GM19043 (cell line): ENCODE measurements around the gene SEZ6.

Experiments used
- ATAC-seq: cut with Tn5 transposase; IDR thresholded peaks from one replicate; pipeline ENCODE4 v1.9.1; 2021; ENCODE audit warnings: low read depth; ENCODE audit not compliant: unreplicated experiment

Gene SEZ6, protein sequence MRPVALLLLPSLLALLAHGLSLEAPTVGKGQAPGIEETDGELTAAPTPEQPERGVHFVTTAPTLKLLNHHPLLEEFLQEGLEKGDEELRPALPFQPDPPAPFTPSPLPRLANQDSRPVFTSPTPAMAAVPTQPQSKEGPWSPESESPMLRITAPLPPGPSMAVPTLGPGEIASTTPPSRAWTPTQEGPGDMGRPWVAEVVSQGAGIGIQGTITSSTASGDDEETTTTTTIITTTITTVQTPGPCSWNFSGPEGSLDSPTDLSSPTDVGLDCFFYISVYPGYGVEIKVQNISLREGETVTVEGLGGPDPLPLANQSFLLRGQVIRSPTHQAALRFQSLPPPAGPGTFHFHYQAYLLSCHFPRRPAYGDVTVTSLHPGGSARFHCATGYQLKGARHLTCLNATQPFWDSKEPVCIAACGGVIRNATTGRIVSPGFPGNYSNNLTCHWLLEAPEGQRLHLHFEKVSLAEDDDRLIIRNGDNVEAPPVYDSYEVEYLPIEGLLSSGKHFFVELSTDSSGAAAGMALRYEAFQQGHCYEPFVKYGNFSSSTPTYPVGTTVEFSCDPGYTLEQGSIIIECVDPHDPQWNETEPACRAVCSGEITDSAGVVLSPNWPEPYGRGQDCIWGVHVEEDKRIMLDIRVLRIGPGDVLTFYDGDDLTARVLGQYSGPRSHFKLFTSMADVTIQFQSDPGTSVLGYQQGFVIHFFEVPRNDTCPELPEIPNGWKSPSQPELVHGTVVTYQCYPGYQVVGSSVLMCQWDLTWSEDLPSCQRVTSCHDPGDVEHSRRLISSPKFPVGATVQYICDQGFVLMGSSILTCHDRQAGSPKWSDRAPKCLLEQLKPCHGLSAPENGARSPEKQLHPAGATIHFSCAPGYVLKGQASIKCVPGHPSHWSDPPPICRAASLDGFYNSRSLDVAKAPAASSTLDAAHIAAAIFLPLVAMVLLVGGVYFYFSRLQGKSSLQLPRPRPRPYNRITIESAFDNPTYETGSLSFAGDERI

DNA sequence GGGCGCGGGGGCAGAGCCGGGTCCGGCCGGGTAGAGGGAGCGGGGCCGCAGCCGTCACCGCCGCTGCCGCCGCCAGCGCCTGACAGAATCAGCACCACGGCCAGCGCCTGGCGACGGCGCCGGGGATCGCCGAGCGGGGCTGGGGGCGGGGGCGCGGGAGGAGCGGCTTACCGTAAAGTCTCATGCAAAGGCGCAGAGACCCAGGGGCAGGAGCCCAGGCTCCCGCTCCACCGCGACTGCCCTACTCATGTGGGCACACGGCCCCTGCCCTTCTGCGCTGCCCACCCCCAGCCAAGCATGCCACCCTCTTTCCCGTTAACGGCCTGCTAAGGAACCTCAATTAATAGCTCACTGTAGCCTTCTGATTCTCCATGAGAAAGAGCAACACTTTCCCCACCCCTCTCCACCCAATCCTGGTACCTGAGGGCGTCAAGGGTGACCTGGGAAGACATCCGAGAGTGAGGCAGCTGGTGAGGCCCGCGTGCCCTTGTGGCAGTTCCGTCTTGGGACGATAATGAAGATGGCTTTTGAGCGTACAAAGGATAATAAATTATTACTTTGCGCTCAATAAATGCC is at the start of gene SEZ6:
Gene SEZ6 (minus strand): TSS at position 98 of the 576 bp plus-strand sequence. CDS start 164 bp downstream, outside the sequence.
- ATAC-seq = no peak

DNA sequence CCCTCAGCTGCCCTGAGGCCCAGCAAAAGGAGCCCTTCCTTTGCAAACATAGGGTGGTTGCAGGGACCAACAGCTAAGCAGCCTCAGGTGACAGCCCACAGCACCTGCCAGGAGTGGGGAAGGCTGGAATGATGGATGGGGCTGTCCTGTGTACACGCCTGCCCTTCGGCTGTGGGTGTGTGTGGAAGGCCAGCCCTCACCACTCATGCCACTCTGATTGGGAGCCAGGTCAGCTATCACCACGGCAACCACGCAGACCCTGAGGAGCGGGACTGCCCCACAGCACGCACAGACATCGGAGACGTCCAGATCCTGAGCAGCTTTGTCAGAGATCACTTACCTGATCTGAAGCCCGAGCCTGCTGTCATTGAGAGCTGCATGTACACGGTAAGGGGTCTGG is 49.0 kb upstream of the SEZ6 start:
- ATAC-seq = no peak

DNA sequence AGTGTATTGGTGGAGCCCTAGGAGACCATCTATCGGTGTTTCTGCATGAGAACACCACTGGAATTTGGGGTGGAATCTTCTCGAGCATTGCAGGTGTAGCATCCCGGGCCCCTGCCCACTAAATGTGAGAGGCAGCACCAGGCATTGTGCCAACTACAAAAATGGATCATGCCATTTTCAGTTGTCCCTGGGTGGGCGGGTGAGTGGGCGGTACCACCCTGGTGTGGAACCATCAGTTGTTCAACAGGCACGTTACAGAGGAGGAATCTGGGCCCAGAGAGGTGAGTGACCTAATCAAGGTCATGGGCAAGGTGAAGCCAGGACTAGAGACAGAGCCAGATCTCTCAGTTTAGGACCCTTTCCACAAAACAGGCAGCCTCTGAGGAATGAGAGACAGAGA is 45.9 kb upstream of the SEZ6 start:
- ATAC-seq = no peak

DNA sequence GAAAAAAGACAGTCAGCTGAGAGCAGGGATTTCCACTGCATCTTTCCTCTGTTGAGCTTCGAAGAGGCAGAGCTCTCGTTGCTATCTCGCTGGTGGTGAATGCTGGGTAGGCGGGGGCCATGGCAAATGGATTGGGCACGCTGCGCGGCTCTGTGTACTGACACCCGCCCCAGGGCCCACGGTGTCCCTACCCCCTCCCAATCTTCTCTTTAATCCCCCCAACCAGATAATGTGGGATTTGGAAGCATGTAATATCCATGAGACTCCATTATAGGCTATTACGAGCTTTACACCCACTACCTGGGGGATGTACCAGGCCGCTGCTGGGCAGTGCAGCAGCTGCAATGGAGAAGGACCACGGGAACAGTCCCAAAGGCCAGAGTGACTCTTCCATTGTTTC is 45.4 kb upstream of the SEZ6 start:
- ATAC-seq = no peak

DNA sequence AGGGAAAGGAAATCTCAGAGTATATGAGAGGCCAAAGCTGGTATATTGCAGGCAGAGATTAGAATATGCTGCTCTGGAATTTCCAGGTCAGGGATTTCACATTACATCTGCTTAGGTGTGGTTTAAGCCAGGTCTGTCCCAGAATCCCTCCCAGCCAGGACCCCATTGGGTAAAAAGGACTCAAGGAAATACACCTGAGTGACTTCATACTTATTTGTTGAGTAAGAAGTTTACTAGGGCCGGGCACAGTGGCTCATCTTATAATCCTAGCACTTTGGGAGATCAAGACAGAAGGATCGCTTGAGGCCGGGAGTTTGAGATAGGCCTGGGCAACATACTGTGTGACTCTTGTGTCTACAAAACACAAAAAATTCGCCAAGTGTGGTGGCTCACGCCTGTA is 44.3 kb upstream of the SEZ6 start:
- no peak for ATAC-seq

DNA sequence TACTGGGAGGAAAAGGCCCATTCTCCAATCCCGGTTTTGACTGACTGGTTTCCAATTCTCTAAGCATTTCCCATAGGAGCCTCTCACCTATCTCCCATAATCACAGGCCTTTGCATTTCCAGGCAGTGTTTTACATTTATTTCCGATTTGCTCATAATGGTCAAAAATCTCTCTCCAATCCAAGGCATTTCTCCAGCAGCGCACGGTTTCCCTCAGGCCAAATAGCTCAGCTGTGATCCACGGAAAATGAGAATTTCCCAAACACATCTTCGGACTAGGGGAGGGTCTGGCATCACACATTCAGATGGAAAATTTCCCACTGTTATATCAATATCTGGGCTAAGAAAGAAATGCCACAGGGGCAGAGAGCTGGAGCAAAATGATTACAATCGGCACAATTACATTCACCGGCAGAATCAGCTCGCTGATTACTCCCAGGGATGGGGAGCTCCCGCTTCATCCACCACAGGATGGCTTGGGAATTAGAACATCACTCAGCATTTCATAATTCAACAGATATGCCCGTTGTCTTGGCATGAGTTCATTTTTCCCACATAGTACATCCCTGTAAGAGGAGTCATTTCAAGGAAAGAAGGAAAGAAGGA is 43.8 kb upstream of the SEZ6 start:
- no peak for ATAC-seq

DNA sequence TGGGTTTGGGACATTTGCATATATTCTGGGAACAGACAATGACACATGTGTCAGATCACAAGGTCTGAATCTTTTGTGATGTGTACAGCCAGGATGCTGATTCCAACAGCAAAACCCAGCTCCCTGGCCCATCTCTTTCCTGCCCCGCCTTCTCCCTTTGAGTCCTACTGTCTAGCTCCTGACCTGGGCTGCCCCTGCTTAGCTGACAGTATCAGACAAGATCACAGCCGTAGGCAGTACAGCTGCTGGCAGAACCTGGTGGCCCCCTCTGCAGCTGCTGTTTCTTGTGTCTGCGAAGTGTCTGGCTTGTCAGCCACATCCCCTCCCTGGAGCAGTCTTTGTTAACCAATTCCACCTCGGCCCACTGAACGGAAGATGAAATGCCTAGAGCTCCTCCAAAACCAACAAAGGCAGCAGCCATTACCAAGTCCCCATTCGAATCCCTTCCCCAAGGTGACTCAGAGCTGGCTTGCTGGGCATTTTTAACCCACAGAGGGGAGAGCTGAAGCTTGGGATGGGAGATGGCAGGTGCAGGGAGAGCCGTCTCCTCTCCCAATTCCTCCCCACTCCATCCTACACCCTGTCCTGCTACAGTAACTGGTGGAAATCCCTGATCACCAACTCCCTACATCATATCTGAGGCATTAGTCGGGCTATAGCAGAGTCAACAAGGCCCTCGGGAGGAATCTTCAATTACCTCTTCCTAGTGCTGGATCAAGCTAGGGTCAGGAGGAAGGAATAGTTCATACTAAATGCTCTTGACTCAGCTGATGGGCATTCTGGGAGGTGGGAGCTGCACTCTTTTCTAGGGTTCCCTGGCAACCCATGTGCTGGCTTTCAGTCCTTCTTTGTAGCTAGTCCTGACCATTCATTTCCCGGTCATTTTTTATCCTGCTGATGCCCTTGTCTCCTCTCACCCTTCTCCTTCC is 42.9 kb upstream of the SEZ6 start:
- no peak for ATAC-seq

DNA sequence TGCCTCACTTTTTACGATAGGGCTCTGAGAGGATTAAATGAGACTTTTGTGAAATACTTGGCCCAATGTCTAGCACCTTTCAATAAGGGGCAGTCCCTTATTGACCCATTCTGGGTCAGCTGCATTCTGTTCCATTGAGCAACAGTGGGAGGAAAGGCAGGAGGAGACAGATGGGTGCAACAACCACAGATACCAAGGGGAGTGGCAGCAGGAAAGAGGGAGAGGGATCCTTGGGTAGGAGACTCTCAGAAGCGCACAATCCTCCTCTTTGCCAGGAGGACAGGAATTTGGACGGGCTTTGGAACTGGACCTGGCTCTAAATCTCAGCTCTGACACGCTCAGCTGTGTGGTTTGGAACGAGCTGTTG is 40.6 kb upstream of the SEZ6 start:
- ATAC-seq = no peak

DNA sequence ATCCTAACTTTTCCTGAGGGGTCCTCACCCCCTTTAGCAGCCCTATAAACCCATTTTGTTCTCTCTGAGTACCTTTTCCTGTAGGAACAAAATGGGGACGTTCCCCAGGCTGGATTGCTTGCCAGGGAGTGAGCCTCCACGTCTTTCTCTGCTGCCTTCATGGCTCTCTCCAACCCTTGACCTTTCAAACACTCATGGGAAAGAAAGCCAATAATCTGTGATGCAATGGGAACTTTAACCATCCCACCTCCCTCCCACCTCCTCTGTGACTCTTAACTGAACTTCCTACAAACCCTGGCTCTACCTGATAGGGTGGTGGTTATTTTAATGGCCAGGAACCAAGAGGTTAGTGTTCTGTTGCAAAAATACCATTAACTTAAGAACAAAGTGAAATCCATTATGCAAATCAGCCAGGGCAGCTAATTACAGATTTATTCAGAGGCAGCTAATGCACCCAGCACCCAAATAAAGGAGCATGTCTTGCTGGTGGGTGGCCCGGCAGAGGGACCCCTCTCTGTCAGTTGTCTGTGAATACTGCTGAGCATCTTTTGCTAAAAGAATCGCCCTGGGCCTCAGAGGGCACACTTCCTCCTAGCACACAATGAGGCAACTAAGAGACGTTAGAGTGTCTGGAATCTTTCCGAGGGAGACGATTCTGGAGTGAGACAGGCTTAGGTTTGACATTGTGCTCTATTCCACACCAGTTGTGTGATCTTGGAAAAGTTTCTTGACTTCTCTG is 40.1 kb upstream of the SEZ6 start:
- no peak for ATAC-seq

DNA sequence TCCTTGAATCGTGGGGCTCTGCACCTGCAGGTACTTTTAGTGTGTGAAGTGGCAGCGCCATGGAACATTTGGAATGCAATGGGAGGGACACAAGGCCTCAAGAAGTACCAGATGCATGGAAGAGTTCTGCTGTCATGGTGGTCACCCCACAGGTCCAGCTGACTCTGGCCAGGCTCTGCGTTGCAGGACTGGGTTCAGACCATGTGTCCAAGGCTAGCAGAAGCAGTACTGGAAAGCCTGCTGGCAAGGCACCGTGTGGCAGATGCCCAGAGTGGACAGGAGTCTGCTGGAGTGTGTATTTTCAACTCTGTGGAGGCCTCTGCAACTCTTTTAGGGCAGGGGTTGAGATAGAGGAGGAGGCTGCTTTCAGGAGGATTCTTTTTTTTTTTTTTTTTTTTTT is 39.2 kb upstream of the SEZ6 start:
- ATAC-seq = no peak

DNA sequence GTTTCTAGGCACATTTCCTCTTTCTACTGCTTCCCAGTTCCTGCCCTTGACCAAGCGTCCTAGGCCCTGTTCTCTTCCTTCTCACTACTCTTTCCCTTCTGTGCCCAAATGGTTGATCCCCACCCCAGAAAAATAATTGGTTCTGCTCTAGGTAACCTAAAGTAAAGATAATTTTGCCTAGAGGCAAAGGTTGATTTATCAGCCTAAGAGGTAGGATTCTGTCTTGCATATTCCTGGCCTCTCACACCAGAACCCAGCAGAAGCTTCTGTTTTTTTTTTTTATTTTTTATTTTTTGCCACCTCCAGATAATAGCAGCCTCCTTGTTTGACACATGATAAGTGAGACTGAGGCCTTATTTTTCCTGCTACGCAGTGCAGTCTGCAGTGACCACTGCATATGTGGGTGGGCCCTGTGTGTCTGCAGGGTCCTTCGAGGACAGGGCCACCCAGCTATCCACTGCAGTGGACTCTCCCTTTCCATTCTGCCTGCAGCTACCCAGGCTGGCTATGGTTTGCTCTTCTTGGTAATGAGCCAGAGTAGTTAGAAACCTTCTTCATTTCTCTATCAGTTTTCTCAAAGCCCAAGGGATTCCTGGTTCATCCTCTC is 37.8 kb upstream of the SEZ6 start:
- ATAC-seq = no peak

DNA sequence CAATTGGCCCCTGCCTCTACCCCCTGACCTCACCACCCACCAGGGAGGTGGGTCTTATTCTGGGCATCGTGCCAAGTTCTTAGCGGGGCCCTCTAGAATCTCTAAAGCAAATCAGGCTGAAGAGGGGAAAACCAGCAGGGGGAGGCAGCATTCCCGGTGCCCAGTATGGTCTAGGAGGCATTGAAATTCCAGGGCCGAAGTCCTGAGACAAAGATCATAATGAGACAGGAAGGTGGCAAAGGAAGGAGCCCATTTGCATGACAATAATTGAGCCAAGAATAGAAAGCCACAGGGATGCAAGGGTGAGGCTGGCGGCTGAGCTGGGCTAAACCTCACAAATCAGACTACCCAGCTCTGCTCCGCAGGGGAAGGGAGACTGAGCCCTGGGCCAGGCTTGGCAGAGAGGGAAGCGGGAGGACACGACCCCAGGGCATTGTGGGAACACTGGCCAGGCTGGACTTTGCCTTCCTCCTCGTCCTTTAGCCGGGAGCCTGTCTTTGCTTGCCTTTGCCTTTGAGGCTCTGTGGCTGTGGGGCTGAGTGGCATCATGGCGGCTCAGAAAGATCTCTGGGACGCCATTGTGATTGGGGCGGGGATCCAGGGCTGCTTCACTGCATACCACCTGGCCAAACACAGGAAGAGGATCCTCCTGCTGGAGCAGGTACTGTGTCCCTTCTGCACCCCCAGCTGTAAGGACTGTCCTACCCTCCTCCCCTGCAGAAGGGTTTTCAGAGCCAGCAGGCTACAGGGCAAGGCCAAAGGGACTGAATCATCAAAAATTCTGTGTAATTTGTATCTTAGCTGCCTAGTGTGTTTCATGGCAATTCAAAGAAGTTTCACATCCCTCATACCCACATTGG is 37.1 kb upstream of the SEZ6 start, which contains the start of gene PIPOX:
Gene PIPOX (plus strand): TSS at position 463 of the 860 bp plus-strand sequence. CDS start 85 bp downstream, at position 548.
- ATAC-seq = no peak

DNA sequence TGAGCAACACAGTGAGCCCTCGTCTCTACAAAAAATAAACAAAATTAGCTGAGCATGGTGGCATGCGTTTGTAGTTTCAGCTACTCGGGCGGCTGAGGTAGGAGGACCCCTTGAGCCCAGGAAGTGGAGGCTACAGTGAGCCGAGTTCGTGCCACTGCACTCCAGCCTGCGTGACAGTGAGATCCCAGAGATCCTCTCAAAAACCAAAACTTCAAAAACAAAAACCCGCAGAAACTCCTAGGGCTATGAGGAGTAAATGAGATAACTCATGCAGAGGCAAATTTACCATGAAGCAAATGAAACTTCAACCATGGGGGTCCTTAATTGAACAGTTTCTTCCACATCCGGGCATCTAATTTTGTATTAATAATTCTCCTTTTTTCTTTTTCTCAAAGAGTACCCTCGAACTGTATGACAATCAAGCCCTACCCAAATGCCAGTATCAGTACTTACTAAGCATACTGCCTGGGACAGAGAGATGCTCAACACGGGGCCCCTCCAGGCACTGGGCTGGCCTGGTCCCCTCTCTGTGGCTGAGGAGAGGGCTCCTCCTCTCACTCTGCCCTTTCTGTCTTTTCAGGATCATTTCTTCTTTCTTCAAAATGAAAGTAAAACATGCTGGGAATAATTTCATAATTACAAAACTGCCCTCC is 36.3 kb upstream of the SEZ6 start:
- ATAC-seq = no peak

DNA sequence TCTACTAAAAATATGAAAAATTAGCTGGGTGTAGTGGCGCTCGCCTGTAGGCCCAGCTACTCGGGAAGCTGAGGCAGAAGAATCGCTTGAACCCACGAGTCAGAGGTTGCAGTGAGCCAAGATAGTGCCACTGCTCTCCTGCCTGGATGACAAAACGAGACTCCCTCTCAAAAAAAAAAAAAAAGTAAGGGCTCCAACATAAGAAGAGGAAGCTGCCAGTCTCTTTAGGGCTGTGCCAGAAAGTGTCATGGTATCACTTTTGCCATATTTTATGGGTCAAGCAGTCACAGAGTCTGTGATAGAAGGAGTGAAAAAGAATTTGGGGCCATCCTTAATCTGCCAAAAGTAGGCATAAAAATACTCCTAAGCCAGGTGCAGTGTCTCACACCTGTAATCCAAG is 35.7 kb upstream of the SEZ6 start:
- no peak for ATAC-seq

DNA sequence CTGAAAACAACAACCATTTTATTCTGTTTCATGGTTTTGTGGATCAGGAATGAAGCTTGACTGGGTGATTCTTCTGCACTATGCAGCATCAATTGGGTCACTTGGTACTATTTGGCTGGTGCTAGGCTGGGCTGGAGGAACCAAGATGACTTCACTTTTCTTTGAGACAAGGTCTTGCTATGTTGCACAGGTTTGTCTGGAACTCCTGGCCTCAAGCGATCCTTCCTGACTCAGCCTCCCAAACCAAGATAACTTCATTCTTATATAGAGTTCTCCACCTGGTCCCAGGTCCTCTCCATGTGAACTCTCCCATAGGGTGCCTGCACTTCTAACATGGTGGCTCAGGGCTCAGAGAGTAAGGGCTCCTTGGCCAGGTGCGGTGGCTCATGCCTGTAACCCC is 35.3 kb upstream of the SEZ6 start:
- ATAC-seq = no peak

DNA sequence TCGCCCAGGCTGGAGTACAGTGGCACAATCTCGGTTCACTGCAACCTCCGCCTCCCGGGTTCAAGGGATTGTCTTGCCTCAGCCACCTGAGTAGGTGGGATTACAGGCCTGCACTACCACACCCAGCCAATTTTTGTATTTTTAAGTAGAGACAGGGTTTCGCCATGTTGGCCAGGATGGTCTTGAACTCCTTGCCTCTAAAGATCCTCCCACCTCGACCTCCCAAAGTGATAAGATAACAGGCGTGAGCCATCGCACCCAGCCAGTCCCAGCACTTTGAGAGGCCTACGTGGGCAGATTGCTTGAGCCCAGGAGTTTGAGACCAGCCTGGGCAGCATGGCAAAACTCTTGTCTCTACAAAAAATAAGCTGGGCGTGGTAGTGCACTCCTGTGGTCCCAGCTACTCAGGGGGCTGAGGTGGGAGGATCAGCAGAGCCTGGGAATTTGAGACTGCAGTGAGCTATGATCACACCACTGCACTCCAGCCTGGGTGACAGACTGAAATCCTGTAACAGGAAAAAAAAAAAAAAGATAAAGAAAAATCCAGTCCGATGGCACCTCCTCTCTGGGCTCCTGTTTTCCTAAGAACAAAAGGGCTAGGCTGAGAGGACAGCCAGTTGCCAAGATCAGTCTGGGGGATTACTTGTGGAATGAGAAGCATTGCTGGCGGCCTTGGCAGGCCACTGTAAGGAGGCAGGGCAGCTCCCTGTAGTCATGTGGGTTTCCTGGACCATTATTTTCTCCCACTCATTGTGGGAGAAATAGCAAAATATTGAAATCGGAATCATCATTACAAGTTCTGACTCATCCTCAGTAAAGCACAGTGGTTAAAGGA is 34.1 kb upstream of the SEZ6 start:
- no peak for ATAC-seq
